Measurements from ENCODE around the gene RGS3.

The RGS3 gene

GRCh38 chr9:113530022-113530635 is 66.6 kb downstream of the RGS3 start:
- no peak for TF ChIP-seq CTCF (conservative IDR thresholded peaks at IDR 0.05)

GRCh38 chr9:113530942-113531341 is 67.4 kb downstream of the RGS3 start:
- TF ChIP-seq CTCF (conservative IDR thresholded peaks at IDR 0.05) = no peak
- H3K27ac ChIP-seq = no peak overlapping the region

More at GRCh38 chr9:113530022-113530635, 66.6 kb downstream of the RGS3 start:
- no peak overlapping the region for H3K27ac ChIP-seq

GRCh38 chr9:113531919-113532808 is 68.6 kb downstream of the RGS3 start:
- no peak for TF ChIP-seq CTCF (conservative IDR thresholded peaks at IDR 0.05)
- no peak overlapping the region for H3K27ac ChIP-seq

- TF ChIP-seq CTCF (conservative IDR thresholded peaks at IDR 0.05) = no peak
- no peak overlapping the region for H3K27ac ChIP-seq
These were observed 69.3 kb downstream of the RGS3 start for GRCh38 chr9:113532809-113533190.

- H3K27ac ChIP-seq = no peak overlapping the region
- no peak for TF ChIP-seq CTCF (conservative IDR thresholded peaks at IDR 0.05)
These were observed 70.1 kb downstream of the RGS3 start for GRCh38 chr9:113533335-113534225.

- H3K27ac ChIP-seq = no peak overlapping the region
- TF ChIP-seq CTCF (conservative IDR thresholded peaks at IDR 0.05) = no peak
These were observed 72.2 kb downstream of the RGS3 start for GRCh38 chr9:113535756-113536155.

GRCh38 chr9:113536166-113536482 is 72.6 kb downstream of the RGS3 start:
- no peak for TF ChIP-seq CTCF (conservative IDR thresholded peaks at IDR 0.05)
- H3K27ac ChIP-seq = no peak overlapping the region
